HL-60 (cell line): Measurements from ENCODE around the gene DTX4.

Experiments
- CTCF ChIP-seq: IDR thresholded peaks from one replicate; pipeline ENCODE4 v1.5.1; 2011; ENCODE audit warnings: low read length, control low read depth, inconsistent platforms; ENCODE audit not compliant: insufficient read depth
- POLR2AphosphoS5 ChIP-seq: IDR thresholded peaks from 2 replicates; pipeline ENCODE4 v1.6.1; 2012; ENCODE audit warnings: low read depth

- TF ChIP-seq CTCF (no peak), POLR2AphosphoS5 (no peak)
Observed at GRCh38 chr11:59180168-59180776, 8.3 kb downstream of the DTX4 start.
